DLD1 (cell line): ENCODE data around the gene UGT2A1.

Experiments
- in situ Hi-C: cut with HindIII; loops from 2 replicates; pipeline ENCODE4 v1.10.0; 2017; ENCODE audit warnings: low sequenced_read_pairs

The UGT2A1 gene

DNA sequence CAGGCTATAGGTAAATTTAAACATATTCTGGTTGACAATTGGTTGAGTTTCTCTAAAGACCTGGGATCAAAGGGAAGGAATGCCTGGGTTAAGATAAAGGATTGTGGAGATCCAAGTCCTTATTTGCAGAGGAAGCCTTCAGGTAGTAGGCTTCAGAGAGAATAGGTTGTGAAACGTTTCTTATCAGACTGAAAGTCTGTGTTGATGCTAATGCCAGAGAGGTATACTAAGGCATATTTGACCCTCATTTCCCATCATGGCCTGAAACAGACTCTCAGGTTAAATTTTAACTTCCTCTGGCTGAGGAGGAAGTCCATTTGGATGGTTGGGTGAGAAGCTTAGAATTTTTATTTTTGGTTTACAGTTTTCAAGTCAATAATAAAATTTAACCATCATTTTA, 61.7 kb downstream of the UGT2A1 start:
- in situ Hi-C loops: no loop called here

DNA sequence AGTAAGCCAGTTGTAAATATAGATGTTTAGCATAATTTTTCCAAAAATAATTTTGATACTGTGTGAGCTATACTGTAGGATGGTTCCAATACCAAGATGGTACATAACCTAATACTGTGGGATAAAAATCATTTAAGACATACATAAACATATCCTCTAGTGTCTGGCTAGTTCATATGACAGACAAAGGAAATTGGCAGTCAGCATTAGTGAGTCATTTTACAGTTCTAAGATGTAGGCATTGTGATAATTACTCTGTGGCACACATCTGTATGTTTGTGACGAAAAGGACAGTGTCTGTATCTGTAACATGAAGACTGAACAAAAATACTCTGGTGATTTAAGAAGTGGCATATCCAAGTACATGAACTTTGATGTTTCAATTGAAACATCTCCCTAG, 63.2 kb downstream of the UGT2A1 start:
- in situ Hi-C loops: no loop called here

GRCh38 chr4:69584135-69584534, 68.9 kb downstream of the UGT2A1 start:
- in situ Hi-C loops: no loop called here

- in situ Hi-C loops: no loop called here
Measured at GRCh38 chr4:69583543-69583942, 69.5 kb downstream of the UGT2A1 start.

DNA sequence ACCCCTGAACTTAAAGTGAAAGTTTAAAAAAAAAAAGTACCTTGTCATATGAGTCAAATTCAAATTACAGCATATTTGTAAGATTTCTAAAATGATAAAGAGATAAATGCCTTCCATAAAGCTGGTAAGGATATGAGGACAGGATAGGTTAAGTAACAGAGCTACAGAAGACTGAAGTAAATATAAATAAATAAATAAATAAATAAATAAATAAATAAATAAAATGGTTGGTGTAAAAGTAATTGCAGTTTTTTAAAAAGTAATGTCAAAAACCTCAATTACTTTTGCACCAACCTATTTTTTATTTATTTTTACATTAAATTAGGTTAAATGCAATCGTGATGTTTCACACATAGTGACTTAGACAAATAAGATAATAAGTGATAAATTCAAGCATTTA, 75.8 kb downstream of the UGT2A1 start:
- in situ Hi-C loops: no loop called here

GRCh38 chr4:69576251-69576877, 76.7 kb downstream of the UGT2A1 start:
- in situ Hi-C loops: no loop called here

DNA sequence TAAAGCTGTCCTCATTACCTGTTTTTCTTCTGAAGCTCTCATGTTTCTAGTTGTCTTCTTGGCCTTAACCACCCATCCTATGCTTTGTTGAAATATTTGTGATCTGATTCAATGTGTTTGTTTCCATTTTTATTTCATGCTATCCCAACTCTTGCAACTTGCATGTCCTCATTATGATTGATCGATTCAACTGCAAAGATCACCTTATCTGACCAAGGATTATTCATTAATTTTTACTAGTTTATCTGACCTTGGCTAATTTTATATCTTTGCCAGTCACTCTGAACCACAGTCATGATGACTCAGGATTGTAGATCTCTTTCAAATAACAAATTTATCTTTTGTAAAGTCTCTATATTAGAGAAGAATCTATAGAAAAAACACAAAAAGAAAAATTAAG, 84.3 kb downstream of the UGT2A1 start:
- in situ Hi-C loops: no loop called here

DNA sequence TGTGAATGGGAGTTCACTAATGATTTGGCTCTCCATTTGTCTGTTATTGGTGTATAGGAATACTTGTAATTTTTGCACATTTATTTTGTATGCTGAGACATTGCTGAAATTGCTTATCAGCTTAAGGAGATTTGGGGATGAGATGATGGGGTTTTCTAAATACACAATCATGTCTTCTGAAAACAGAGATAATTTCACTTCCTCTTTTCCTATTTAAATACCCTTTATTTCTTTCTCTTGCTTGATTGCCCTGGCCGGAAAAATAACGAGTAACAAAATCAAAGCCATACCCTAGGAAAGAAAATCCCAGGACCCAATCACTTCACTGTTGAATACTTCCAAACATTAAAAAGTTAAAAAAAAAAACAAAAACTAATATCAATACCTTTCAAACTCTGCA, 89.6 kb downstream of the UGT2A1 start:
- in situ Hi-C loops: no loop called here

DNA sequence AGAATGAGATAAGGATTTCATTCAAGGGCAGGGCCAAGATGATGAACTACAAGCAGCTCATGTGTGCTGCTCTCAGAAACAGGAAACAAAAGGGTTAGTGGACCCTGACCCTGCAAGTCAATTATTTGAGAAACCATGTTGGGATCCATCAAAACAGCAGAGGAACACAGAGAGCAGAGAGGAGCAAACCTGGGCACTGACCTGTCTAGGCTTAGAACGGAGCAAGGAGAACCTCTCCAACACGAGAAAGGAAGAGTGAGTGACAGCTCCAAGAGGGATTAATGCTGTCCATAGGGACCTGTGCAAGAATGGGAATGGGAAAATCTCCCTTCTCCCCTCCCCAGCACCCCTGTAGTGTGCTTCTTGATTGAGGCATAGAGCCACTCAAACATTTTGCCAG, 103.4 kb downstream of the UGT2A1 start:
- in situ Hi-C loops: no loop called here

GRCh38 chr4:69546134-69546765, 106.8 kb downstream of the UGT2A1 start:
- in situ Hi-C loops: no loop called here
